Rectal smooth muscle tissue (tissue), 1 donor: ENCODE measurements around the gene RADX.
A peak's percentile ranks its signal among the peaks of the same experiment; 100 is the strongest.

Source experiments
- H3K27ac ChIP-seq: one replicate; pipeline ENCODE4 v1.7.0; 2013; ENCODE audit warnings: low read depth, low read length, inconsistent platforms
- H3K27me3 ChIP-seq: one replicate; pipeline ENCODE4 v1.7.0; 2013; ENCODE audit warnings: low read length; ENCODE audit not compliant: control insufficient read depth, insufficient read depth
- H3K36me3 ChIP-seq: one replicate; pipeline ENCODE4 v1.7.0; 2013; ENCODE audit warnings: low read length; ENCODE audit not compliant: control insufficient read depth, insufficient read depth
- H3K4me1 ChIP-seq: one replicate; pipeline ENCODE4 v1.7.0; 2013; ENCODE audit warnings: low read length; ENCODE audit not compliant: control insufficient read depth, insufficient read depth
- H3K4me3 ChIP-seq: one replicate; pipeline ENCODE4 v1.7.0; 2013; ENCODE audit warnings: low read length
- H3K9ac ChIP-seq: one replicate; pipeline ENCODE4 v1.7.0; 2013; ENCODE audit warnings: low read length

RADX gene

GRCh38 chrX:106611679-106612392 lies at the start of gene RADX:
Gene RADX, plus strand, starts transcription at chrX:106611978. Its CDS starts 103 bp downstream, at chrX:106612081.
- H3K27ac ChIP-seq: peak within 1 kb of the TSS; percentile 3
- H3K4me3 ChIP-seq: peak within 1 kb of the TSS; percentile 75
- H3K27me3 ChIP-seq: no peaks in the 10 kb centered on the region
- no peaks in the 10 kb centered on the region for H3K36me3 ChIP-seq
- H3K9ac ChIP-seq: peak within 1 kb of the TSS; percentile 21
- H3K4me1 ChIP-seq: no peaks in the 10 kb centered on the region

GRCh38 chrX:106564986-106565385 lies 46.8 kb upstream of the RADX start:
- Histone ChIP-seq H3K4me3 (no peak overlapping the region), H3K9ac (no peak overlapping the region), H3K4me1 (no peaks in the 10 kb centered on the region), H3K27ac (no peak overlapping the region), H3K36me3 (no peaks in the 10 kb centered on the region), H3K27me3 (no peaks in the 10 kb centered on the region)

GRCh38 chrX:106566362-106566761 lies 45.4 kb upstream of the RADX start:
- Histone ChIP-seq H3K27ac (no peak overlapping the region), H3K27me3 (no peaks in the 10 kb centered on the region), H3K4me1 (no peaks in the 10 kb centered on the region), H3K4me3 (no peak overlapping the region), H3K36me3 (no peaks in the 10 kb centered on the region), H3K9ac (no peak overlapping the region)

GRCh38 chrX:106581856-106582255 lies 29.9 kb upstream of the RADX start:
- Histone ChIP-seq H3K27me3 (no peaks in the 10 kb centered on the region), H3K27ac (no peak overlapping the region), H3K9ac (no peak overlapping the region), H3K4me1 (no peaks in the 10 kb centered on the region), H3K4me3 (no peak overlapping the region), H3K36me3 (no peaks in the 10 kb centered on the region)

GRCh38 chrX:106585478-106585877 lies 26.3 kb upstream of the RADX start:
- no peaks in the 10 kb centered on the region for H3K27me3 ChIP-seq
- H3K4me3 ChIP-seq: no peak overlapping the region
- H3K27ac ChIP-seq: no peak overlapping the region

GRCh38 chrX:106588801-106589200 lies 23.0 kb upstream of the RADX start:
- no peak overlapping the region for H3K4me3 ChIP-seq
- H3K36me3 ChIP-seq: no peaks in the 10 kb centered on the region
- no peaks in the 10 kb centered on the region for H3K27me3 ChIP-seq
- H3K4me1 ChIP-seq: no peaks in the 10 kb centered on the region
- H3K9ac ChIP-seq: no peak overlapping the region
- no peak overlapping the region for H3K27ac ChIP-seq

More at GRCh38 chrX:106585478-106585877, 26.3 kb upstream of the RADX start:
- no peaks in the 10 kb centered on the region for H3K36me3 ChIP-seq
- no peaks in the 10 kb centered on the region for H3K4me1 ChIP-seq
- no peak overlapping the region for H3K9ac ChIP-seq

- H3K4me3 ChIP-seq: no peak overlapping the region
- H3K9ac ChIP-seq: no peak overlapping the region
- no peaks in the 10 kb centered on the region for H3K27me3 ChIP-seq
- no peak overlapping the region for H3K27ac ChIP-seq
- no peaks in the 10 kb centered on the region for H3K36me3 ChIP-seq
- no peaks in the 10 kb centered on the region for H3K4me1 ChIP-seq
Observed at GRCh38 chrX:106599411-106599810, 12.4 kb upstream of the RADX start.

- no peak overlapping the region for H3K4me3 ChIP-seq
Observed at GRCh38 chrX:106606571-106606970, 5.2 kb upstream of the RADX start.

GRCh38 chrX:106608016-106608415 lies 3.8 kb upstream of the RADX start:
- H3K4me3 ChIP-seq: no peak overlapping the region
- H3K27ac ChIP-seq: no peak overlapping the region

More at GRCh38 chrX:106606571-106606970, 5.2 kb upstream of the RADX start:
- Histone ChIP-seq H3K27me3 (no peaks in the 10 kb centered on the region), H3K9ac (no peak overlapping the region), H3K27ac (no peak overlapping the region), H3K36me3 (no peaks in the 10 kb centered on the region), H3K4me1 (no peaks in the 10 kb centered on the region)

GRCh38 chrX:106611317-106611678 lies 480 bp upstream of the RADX start:
- no peaks in the 10 kb centered on the region for H3K4me1 ChIP-seq
- no peaks in the 10 kb centered on the region for H3K27me3 ChIP-seq
- H3K36me3 ChIP-seq: no peaks in the 10 kb centered on the region
- no peak overlapping the region for H3K9ac ChIP-seq
- H3K4me3 ChIP-seq: peak overlapping the region; percentile 75
- peak overlapping the region; percentile 3 for H3K27ac ChIP-seq

More at GRCh38 chrX:106608016-106608415, 3.8 kb upstream of the RADX start:
- no peak overlapping the region for H3K9ac ChIP-seq
- no peaks in the 10 kb centered on the region for H3K36me3 ChIP-seq
- no peaks in the 10 kb centered on the region for H3K27me3 ChIP-seq
- no peaks in the 10 kb centered on the region for H3K4me1 ChIP-seq

- Histone ChIP-seq H3K4me3 (peak overlapping the region; percentile 75), H3K4me1 (no peaks in the 10 kb centered on the region), H3K27ac (no peak overlapping the region), H3K9ac (no peak overlapping the region), H3K36me3 (no peaks in the 10 kb centered on the region), H3K27me3 (no peaks in the 10 kb centered on the region)
Observed at GRCh38 chrX:106612393-106612763, 600 bp downstream of the RADX start.

- Histone ChIP-seq H3K9ac (no peak overlapping the region), H3K36me3 (no peaks in the 10 kb centered on the region), H3K4me1 (no peaks in the 10 kb centered on the region), H3K27me3 (no peaks in the 10 kb centered on the region), H3K27ac (no peak overlapping the region), H3K4me3 (no peak overlapping the region)
Observed at GRCh38 chrX:106613277-106613676, 1.5 kb downstream of the RADX start.

- Histone ChIP-seq H3K27ac (no peak overlapping the region), H3K9ac (no peak overlapping the region), H3K36me3 (no peaks in the 10 kb centered on the region), H3K4me1 (no peaks in the 10 kb centered on the region), H3K4me3 (no peak overlapping the region), H3K27me3 (no peaks in the 10 kb centered on the region)
Observed at GRCh38 chrX:106615041-106615440, 3.3 kb downstream of the RADX start.
